Left ventricle myocardium inferior (tissue), 1 donor: Measurements from ENCODE around the gene KASH5. TPM values are rescaled to one million over a fixed set of nuclear protein-coding genes. Genes with fewer than 3 reads are reported as not detected.

Experiments
- DNase-seq: peaks from one replicate; pipeline ENCODE4 v3.0.0-alpha.2; 2020
- H3K27ac ChIP-seq: fragments of 200-600 bp; replicated peaks from 2 replicates; pipeline ENCODE4 v1.8.0; 2021
- H3K27me3 ChIP-seq: fragments of 200-600 bp; 2 replicates; pipeline ENCODE4 v1.8.0; 2021; ENCODE audit warnings: low read depth
- H3K36me3 ChIP-seq: fragments of 200-600 bp; 2 replicates; pipeline ENCODE4 v1.8.0; 2021
- H3K4me1 ChIP-seq: fragments of 200-600 bp; 2 replicates; pipeline ENCODE4 v1.8.0; 2021
- H3K4me3 ChIP-seq: fragments of 200-600 bp; 2 replicates; pipeline ENCODE4 v1.8.0; 2021; ENCODE audit warnings: mild to moderate bottlenecking, moderate library complexity
- H3K9me3 ChIP-seq: fragments of 200-600 bp; replicated peaks from 2 replicates; pipeline ENCODE4 v1.8.0; 2021
- intact Hi-C: fragments of 100-400 bp; cut with micrococcal nuclease; formaldehyde crosslinking; loops from one replicate; pipeline ENCODE4 v1.11.0; 2022
- total RNA-seq: library from RNA; stranded (reverse); fragmentation: NEBNext Ultra II Directional; extraction: Animal tissue kit (Norgen Biotek cat#: 25700); gene quantifications from one replicate; pipeline ENCODE4 v1.2.1, GENCODE V29; 2021
- TF ChIP-seq, protein P1 (sequence below): fragments of 200-600 bp; IDR thresholded peaks from 2 replicates; pipeline ENCODE4 v1.8.0; 2021; ENCODE audit warnings: antibody characterized with exemption, mild to moderate bottlenecking, borderline replicate concordance
- donor health status: DM: no; HTN: yes; CAD: no; lungs with severe emphysema.

KASH5 gene
- total RNA-seq, 1 donor from 2014 or later = not detected

DNA sequence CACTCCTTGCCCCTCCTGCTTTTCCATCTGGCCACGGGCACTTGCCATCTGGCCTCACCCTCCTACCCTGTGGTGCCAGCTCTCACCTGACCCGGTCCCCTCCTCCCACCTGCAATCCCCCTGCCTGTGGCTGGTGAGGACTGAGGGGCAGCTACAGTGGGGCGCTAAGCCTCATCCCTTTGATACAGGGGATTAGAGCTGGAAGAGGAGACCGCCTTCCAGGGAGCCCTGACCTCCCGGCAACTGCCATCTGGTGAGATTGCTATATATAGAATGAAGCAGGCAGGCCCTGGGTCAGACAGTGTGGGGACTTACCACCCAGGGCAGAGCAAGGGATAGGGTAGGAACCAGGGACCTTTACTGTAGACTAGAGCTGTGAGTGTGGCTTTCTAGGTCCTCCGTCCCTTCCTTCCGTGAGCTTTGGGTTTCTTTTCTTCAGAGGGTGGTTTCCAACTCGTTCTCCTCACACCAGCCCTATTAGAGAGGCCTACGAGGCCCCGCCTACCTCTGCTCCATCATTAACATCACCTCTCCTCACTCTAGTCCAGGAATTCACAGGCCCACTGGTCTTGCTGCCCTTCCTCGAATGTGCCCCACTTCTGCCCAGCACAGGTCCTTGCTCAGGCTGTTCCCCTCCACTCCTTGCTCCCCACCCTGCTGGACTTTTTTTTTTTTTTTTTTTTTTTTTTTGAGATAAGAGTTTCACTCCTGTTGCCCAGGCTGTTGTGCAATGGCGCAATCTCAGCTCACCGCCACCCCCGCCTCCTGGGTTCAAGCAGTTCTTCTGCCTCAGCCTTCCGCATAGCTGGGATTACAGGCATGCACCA lies 7.7 kb downstream of the KASH5 start:
- H3K36me3 ChIP-seq = no peaks in the 10 kb centered on the region
- no peak for DNase-seq
- TF ChIP-seq, protein P1, sequence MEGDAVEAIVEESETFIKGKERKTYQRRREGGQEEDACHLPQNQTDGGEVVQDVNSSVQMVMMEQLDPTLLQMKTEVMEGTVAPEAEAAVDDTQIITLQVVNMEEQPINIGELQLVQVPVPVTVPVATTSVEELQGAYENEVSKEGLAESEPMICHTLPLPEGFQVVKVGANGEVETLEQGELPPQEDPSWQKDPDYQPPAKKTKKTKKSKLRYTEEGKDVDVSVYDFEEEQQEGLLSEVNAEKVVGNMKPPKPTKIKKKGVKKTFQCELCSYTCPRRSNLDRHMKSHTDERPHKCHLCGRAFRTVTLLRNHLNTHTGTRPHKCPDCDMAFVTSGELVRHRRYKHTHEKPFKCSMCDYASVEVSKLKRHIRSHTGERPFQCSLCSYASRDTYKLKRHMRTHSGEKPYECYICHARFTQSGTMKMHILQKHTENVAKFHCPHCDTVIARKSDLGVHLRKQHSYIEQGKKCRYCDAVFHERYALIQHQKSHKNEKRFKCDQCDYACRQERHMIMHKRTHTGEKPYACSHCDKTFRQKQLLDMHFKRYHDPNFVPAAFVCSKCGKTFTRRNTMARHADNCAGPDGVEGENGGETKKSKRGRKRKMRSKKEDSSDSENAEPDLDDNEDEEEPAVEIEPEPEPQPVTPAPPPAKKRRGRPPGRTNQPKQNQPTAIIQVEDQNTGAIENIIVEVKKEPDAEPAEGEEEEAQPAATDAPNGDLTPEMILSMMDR = no peak
- intact Hi-C loops = loop anchor here (10.0 kb wide), 1 partner anchor 49 kb away; the partner anchor contains the start of gene SLC17A7
- no peaks in the 10 kb centered on the region for H3K4me1 ChIP-seq
- H3K4me3 ChIP-seq = no peak overlapping the region
- no peak overlapping the region for H3K27ac ChIP-seq
- peaks cover 74% of the 10 kb centered on the region for H3K27me3 ChIP-seq
- no peaks in the 10 kb centered on the region for H3K9me3 ChIP-seq

DNA sequence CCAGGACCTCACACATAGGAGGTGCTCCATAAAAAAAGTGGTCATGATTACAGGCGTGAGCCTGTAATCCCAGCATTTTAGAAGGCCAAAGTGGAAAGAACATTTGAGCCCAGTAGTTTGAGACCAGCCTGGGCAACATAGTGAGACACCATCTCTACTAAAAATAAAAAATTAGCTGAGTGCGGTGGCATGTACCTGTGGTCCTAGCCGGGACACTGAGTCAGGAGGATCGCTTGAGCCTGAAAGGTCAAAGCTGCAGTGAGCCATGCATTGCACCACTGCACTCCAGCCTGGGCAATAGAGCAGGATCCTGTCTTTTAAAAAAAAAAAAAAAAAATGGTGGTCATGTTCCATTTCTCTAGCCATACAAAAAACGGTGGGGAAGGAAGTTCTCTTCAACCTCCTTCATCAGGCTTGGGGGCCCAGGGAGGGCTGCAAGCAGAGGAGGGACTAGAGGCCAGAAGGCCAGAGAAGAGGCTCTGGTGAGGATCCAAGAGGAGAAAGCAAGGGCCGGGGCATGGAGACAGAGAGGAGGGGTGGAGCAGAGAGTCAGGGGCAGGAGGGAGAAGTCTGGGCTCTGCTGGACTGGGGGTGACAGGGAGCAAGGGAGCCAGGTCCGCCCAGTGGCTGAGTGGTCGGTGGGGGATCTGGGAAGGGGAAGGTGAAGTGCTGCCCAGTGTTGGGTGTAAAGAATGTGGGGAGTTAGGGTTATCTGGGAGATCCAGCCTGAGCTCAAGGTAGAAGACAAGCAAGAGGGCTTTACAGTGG lies 8.9 kb downstream of the KASH5 start:
- peaks cover 72% of the 10 kb centered on the region for H3K27me3 ChIP-seq
- H3K36me3 ChIP-seq = no peaks in the 10 kb centered on the region
- intact Hi-C loops = loop anchor here (10.0 kb wide), 1 partner anchor 48 kb away; the partner anchor contains the start of gene SLC17A7
- no peak overlapping the region for H3K27ac ChIP-seq
- H3K4me3 ChIP-seq = no peak overlapping the region
- no peaks in the 10 kb centered on the region for H3K4me1 ChIP-seq
- no peak for DNase-seq
- TF ChIP-seq, protein P1 = no peak
- no peaks in the 10 kb centered on the region for H3K9me3 ChIP-seq

DNA sequence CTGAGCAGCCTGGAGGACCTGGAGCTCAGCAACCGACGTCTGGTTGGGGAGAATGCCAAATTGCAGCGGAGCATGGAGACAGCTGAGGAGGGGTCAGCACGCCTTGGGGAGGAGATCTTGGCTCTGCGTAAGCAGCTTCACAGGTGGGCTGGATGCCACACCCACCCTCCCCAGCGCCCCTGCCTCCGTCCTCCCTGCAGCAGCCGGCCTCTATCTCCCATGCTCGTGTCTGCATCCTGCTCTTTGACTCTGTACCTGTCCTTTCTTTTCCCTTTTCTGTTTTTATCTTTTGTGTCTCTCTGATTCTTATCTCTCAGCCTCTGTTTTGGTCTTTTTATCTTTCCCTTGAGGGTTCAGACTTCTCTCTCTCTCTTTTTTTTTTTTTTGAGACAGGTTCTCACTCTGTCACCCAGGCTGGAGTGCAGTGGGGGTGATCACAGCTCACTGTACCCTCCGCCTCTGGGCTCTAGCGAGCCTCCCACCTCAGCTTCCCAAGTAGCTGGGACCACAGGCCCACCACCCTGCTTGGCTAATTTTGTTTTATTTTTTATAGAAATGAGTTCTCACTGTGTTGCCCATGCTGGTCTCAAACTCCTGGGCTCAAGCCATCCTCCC lies 10.1 kb downstream of the KASH5 start:
- Histone ChIP-seq H3K36me3 (no peaks in the 10 kb centered on the region), H3K27ac (no peak overlapping the region), H3K4me3 (no peak overlapping the region), H3K4me1 (no peaks in the 10 kb centered on the region), H3K9me3 (no peaks in the 10 kb centered on the region), H3K27me3 (peaks cover 60% of the 10 kb centered on the region)
- TF ChIP-seq, protein P1 = no peak
- intact Hi-C loops = loop anchor here (10.0 kb wide), 1 partner anchor 47 kb away; the partner anchor contains the start of gene SLC17A7
- DNase-seq = no peak

DNA sequence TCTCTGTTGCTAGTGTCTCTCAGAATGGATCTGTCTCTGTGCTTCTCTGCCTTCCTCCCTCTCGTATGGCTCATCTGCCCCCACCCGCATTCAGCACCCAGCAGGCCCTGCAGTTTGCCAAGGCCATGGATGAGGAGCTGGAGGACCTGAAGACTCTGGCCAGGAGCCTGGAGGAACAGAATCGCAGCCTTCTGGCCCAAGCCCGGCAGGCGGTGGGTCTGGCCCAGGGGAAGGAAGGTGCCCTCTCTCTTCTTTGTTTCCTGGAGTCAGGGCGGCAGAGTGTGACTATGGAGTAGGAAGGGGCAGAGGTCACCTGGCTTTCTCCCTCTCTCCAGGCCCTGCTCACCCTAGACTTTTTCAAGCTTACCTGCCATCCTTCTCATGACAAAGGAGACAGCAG lies 10.9 kb downstream of the KASH5 start:
- TF ChIP-seq, protein P1 = no peak
- no peak overlapping the region for H3K27ac ChIP-seq
- intact Hi-C loops = loop anchor here (10.0 kb wide), 1 partner anchor 46 kb away; the partner anchor contains the start of gene SLC17A7
- peaks cover 53% of the 10 kb centered on the region for H3K27me3 ChIP-seq
- H3K4me1 ChIP-seq = no peaks in the 10 kb centered on the region
- H3K36me3 ChIP-seq = no peaks in the 10 kb centered on the region
- H3K9me3 ChIP-seq = no peaks in the 10 kb centered on the region
- H3K4me3 ChIP-seq = no peak overlapping the region
- DNase-seq = no peak

DNA sequence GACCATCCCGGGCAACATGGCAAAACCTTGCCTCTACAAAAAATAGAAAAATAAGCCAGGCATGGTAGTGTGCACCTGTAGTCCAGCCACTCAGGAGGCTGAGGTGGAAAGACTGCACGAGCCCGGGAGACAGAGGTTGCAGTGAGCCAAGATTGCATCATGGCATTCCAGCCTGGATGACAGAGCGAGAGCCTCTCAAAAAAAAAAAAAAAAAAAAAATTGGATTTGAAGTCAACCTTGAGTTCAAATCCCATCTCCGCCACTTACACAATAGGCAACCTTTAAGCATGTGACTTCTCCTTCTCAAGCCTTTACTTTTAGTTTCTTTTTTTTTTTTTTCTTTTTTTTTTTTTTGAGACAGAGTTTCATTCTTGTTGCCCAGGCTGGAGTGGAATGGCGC lies 12.0 kb downstream of the KASH5 start:
- H3K27me3 ChIP-seq = peaks cover 42% of the 10 kb centered on the region
- no peaks in the 10 kb centered on the region for H3K9me3 ChIP-seq
- TF ChIP-seq, protein P1 = no peak
- no peak overlapping the region for H3K4me3 ChIP-seq
- H3K4me1 ChIP-seq = no peaks in the 10 kb centered on the region
- intact Hi-C loops = no loop called here
- no peaks in the 10 kb centered on the region for H3K36me3 ChIP-seq
- DNase-seq = no peak
- no peak overlapping the region for H3K27ac ChIP-seq
